ENCODE results near the gene RAI1. TPM values are rescaled to one million over a fixed set of nuclear protein-coding genes. Genes with fewer than 3 reads are reported as not detected.

The RAI1 gene
- total and polyA plus RNA-seq, 2 of the 13 experiments (the other 11 are each of a cell fraction or from before 2014, with no cell fraction given): 3.4 to 5.2 TPM

DNA sequence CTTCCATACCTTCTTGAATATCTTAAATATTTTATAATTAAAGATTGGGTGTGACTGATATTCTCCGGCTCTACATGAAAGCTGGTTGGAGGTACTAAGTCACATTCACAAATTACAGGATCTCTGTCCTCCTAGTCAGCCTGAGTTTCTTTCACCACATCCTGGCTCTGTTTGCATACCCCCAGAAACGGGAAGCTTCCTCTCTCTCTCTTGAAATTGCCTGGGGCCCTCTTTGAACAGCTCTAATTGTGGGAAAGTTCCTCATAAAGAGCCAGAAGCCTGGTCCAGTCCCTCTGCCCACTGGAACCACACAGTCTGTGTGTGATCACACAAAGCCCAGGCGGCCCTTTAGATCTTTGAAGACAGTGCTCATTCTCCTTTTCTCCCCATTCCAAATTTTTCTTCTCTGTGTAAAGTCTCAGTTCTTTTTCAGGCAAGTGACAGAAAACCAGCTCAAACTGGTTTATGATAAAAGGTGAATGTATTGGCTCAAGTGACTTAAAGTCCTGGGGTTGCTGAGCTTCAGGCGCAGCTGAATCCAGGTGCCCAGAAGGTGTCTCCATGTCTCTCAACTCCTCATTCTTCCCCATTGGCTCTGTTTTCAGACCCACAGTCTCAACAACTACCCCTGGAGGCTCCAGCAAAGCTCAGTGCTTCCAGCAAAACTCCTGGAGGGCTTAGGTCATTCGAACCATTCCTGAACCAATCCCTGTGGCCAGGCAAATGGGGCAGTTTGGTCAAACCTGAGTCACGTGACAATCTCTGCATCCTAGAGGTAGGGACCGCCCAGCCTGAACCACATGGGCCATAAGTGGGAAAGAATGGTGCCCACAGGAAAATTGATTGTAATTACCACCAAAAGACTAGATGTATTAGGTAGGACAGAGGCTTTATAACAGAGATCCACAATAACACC, 8.5 kb upstream of the RAI1 start:
- ChIA-PET POLR2A (interaction anchor here (1.1 kb wide), 1 partner anchor 20 kb away, joined by 3 read pairs; no protein-coding TSS in a partner anchor), CTCF (ENCODE audit: low intra/inter-chr PET ratio, low total read pairs) (no interaction called here)
- no peak overlapping the region for H3K9ac ChIP-seq (ENCODE audit: insufficient read depth, low read depth, low read length)
- no peak overlapping the region for H2AFZ ChIP-seq (ENCODE audit: low read length)
- H3K79me2 ChIP-seq (ENCODE audit: insufficient read depth, low read length): no peaks in the 10 kb centered on the region
- H3K4me1 ChIP-seq (ENCODE audit: insufficient read depth, low read length): peaks cover 80% of the 10 kb centered on the region
- no peaks in the 10 kb centered on the region for H4K20me1 ChIP-seq (ENCODE audit: insufficient read depth, low read length)
- DNase-seq (ENCODE audit: low spot score) (no peak), FAIRE-seq (no peak), ATAC-seq (no peak)
- no peaks in the 10 kb centered on the region for H3K36me3 ChIP-seq (replicated peaks in 1 of 2; ENCODE audit: control insufficient read depth in 1 of 2, insufficient read depth in 2 of 2, low read length in 2 of 2)
- H3K27ac ChIP-seq (ENCODE audit: extremely low read length, insufficient read depth, low read length): no peak overlapping the region
- H3K4me2 ChIP-seq (ENCODE audit: low read depth, low read length): no peak overlapping the region
- peak; percentile 84; the same call in 1 of the 2 replicates for TF ChIP-seq RAD51 (IDR thresholded peaks at IDR 0.05; ENCODE audit: borderline replicate concordance)
- no peak for TF ChIP-seq FOSL2 (CRISPR knock-in tag; IDR thresholded peaks at IDR 0.05)
- TF ChIP-seq, protein P1, sequence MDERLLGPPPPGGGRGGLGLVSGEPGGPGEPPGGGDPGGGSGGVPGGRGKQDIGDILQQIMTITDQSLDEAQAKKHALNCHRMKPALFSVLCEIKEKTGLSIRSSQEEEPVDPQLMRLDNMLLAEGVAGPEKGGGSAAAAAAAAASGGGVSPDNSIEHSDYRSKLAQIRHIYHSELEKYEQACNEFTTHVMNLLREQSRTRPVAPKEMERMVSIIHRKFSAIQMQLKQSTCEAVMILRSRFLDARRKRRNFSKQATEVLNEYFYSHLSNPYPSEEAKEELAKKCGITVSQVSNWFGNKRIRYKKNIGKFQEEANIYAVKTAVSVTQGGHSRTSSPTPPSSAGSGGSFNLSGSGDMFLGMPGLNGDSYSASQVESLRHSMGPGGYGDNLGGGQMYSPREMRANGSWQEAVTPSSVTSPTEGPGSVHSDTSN (CRISPR knock-in tag; IDR thresholded peaks at IDR 0.05): no peak
- TF ChIP-seq ZNF329 (CRISPR knock-in tag; IDR thresholded peaks at IDR 0.05; ENCODE audit: low read depth): peak; percentile 98
- TF ChIP-seq, protein P2, sequence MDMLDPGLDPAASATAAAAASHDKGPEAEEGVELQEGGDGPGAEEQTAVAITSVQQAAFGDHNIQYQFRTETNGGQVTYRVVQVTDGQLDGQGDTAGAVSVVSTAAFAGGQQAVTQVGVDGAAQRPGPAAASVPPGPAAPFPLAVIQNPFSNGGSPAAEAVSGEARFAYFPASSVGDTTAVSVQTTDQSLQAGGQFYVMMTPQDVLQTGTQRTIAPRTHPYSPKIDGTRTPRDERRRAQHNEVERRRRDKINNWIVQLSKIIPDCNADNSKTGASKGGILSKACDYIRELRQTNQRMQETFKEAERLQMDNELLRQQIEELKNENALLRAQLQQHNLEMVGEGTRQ (IDR thresholded peaks at IDR 0.05; ENCODE audit: low read depth, low read length): peak; percentile 65
- TF ChIP-seq, protein P2 (CRISPR knock-in tag; IDR thresholded peaks at IDR 0.05; ENCODE audit: borderline replicate concordance): no peak; the same call in 1 of the 2 replicates
- no TSS peak for BruUV-seq (replicated peaks)
- intact Hi-C loops (cut with micrococcal nuclease; ENCODE audit: unreplicated experiment): no loop called here
- no peaks in the 10 kb centered on the region for H3K9me3 ChIP-seq (ENCODE audit: low read length)
- in situ Hi-C loops (cut with HindIII; ENCODE audit: extremely low pct_ligation_motif_present, low pct_unique_long_range_greater_than_20kb): no loop called here
- H3K27me3 ChIP-seq (ENCODE audit: control insufficient read depth in 1 of 2, insufficient read depth in 2 of 2, low read length in 2 of 2): peaks cover 0 to 7% of the 10 kb centered on the region in 2 experiments; a peak in 2 of 5 replicates
- 23% methylated on average over 7 of the region's 7 CpGs for WGBS (ENCODE audit: low lambda C conversion rate)
- H3K4me3 ChIP-seq (replicated peaks in 1 of 3; ENCODE audit: insufficient read depth in 1 of 3, low read depth in 2 of 3, low read length in 3 of 3): no peak overlapping the region

Data from HepG2 (cell line).